Measurements from ENCODE around the gene XYLB.

Gene XYLB

GRCh38 chr3:38345879-38346586 lies 552 bp upstream of the XYLB start:
- peak; percentile 38; the same call in 1 of the 3 replicates for ATAC-seq (ENCODE audit: low read depth)
- no peaks in the 10 kb centered on the region for H3K36me3 ChIP-seq (ENCODE audit: low read depth)
- no peaks in the 10 kb centered on the region for H3K4me1 ChIP-seq (ENCODE audit: insufficient read depth, poor library complexity, severe bottlenecking)
- TF ChIP-seq, protein P1, sequence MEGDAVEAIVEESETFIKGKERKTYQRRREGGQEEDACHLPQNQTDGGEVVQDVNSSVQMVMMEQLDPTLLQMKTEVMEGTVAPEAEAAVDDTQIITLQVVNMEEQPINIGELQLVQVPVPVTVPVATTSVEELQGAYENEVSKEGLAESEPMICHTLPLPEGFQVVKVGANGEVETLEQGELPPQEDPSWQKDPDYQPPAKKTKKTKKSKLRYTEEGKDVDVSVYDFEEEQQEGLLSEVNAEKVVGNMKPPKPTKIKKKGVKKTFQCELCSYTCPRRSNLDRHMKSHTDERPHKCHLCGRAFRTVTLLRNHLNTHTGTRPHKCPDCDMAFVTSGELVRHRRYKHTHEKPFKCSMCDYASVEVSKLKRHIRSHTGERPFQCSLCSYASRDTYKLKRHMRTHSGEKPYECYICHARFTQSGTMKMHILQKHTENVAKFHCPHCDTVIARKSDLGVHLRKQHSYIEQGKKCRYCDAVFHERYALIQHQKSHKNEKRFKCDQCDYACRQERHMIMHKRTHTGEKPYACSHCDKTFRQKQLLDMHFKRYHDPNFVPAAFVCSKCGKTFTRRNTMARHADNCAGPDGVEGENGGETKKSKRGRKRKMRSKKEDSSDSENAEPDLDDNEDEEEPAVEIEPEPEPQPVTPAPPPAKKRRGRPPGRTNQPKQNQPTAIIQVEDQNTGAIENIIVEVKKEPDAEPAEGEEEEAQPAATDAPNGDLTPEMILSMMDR (IDR thresholded peaks at IDR 0.05; ENCODE audit: poor library complexity, severe bottlenecking) = no peak
- H3K27me3 ChIP-seq (ENCODE audit: insufficient read depth, poor library complexity, severe bottlenecking) = no peaks in the 10 kb centered on the region
- peak overlapping the region; percentile 53 for H3K4me3 ChIP-seq (ENCODE audit: severe bottlenecking)
- H3K27ac ChIP-seq (ENCODE audit: poor library complexity, severe bottlenecking) = no peak overlapping the region
- H3K9me3 ChIP-seq (ENCODE audit: severe bottlenecking) = no peaks in the 10 kb centered on the region
- DNase-seq (ENCODE audit: low spot score) = no peak

DNA sequence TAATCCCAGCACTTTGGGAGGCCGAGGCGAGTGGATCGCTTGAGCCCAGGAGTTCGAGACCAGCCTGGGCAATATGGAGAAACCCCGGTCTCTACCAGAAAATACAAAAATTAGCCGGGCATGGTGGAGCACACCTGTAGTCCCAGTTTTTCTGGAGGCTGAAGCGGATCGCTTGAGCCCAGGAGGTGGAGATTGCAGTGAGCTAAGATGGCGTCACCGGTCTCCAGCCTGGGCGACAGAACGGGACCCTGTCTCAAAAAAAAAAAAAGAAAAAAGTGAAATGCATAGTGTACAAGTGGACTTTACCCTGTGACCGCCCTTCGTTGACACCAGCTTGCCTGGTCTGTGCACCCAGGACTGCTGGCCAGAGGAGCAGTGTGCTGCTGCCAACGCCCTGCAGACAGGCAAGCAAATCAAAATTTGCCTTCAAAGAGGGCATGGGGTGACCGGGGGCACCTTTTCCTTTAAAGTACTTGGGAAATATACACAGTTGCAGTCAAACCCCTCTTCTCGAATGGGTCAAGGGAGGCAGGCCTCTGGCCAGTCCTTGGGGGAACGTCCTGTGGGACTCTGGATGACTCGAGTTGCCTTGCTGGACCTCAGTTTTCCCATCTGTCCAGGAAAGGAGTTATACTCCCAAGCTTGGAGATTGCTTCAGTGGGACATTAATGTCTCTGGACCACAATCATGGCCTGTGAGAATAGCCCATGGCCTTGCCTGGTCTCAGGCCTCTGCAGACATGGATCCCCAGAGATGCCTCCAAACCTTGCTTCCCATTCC lies 1.0 kb downstream of the XYLB start:
- Histone ChIP-seq H3K27ac (ENCODE audit: poor library complexity, severe bottlenecking) (no peak overlapping the region), H3K27me3 (ENCODE audit: insufficient read depth, poor library complexity, severe bottlenecking) (no peaks in the 10 kb centered on the region), H3K9me3 (ENCODE audit: severe bottlenecking) (no peaks in the 10 kb centered on the region), H3K36me3 (ENCODE audit: low read depth) (0 out of 2 replicates have a peak, but pooled peaks cover 9% of the 10 kb centered on the region), H3K4me3 (ENCODE audit: severe bottlenecking) (peak overlapping the region; percentile 53), H3K4me1 (ENCODE audit: insufficient read depth, poor library complexity, severe bottlenecking) (no peaks in the 10 kb centered on the region)
- ATAC-seq (ENCODE audit: low read depth) (no peak), DNase-seq (ENCODE audit: low spot score) (no peak)
- TF ChIP-seq, protein P1 (IDR thresholded peaks at IDR 0.05; ENCODE audit: poor library complexity, severe bottlenecking) = no peak

GRCh38 chr3:38348903-38349302 lies 2.3 kb downstream of the XYLB start:
- DNase-seq (ENCODE audit: low spot score) = no peak

GRCh38 chr3:38349684-38350359 lies 3.2 kb downstream of the XYLB start:
- TF ChIP-seq, protein P1 (IDR thresholded peaks at IDR 0.05; ENCODE audit: poor library complexity, severe bottlenecking) = no peak
- no peak for DNase-seq (ENCODE audit: low spot score)

More at GRCh38 chr3:38348903-38349302, 2.3 kb downstream of the XYLB start:
- H3K27ac ChIP-seq (ENCODE audit: poor library complexity, severe bottlenecking) = no peak overlapping the region
- TF ChIP-seq, protein P1 (IDR thresholded peaks at IDR 0.05; ENCODE audit: poor library complexity, severe bottlenecking) = no peak
- no peak overlapping the region for H3K4me3 ChIP-seq (ENCODE audit: severe bottlenecking)
- no peaks in the 10 kb centered on the region for H3K9me3 ChIP-seq (ENCODE audit: severe bottlenecking)
- no peaks in the 10 kb centered on the region for H3K4me1 ChIP-seq (ENCODE audit: insufficient read depth, poor library complexity, severe bottlenecking)
- ATAC-seq (ENCODE audit: low read depth) = no peak
- no peaks in the 10 kb centered on the region for H3K27me3 ChIP-seq (ENCODE audit: insufficient read depth, poor library complexity, severe bottlenecking)
- H3K36me3 ChIP-seq (ENCODE audit: low read depth) = peaks cover 17% of the 10 kb centered on the region; the same call in 1 of the 2 replicates

More at GRCh38 chr3:38349684-38350359, 3.2 kb downstream of the XYLB start:
- H3K27me3 ChIP-seq (ENCODE audit: insufficient read depth, poor library complexity, severe bottlenecking) = no peaks in the 10 kb centered on the region
- H3K4me1 ChIP-seq (ENCODE audit: insufficient read depth, poor library complexity, severe bottlenecking) = peaks cover 4% of the 10 kb centered on the region
- H3K27ac ChIP-seq (ENCODE audit: poor library complexity, severe bottlenecking) = no peak overlapping the region
- H3K9me3 ChIP-seq (ENCODE audit: severe bottlenecking) = no peaks in the 10 kb centered on the region
- H3K36me3 ChIP-seq (ENCODE audit: low read depth) = peaks cover 17% of the 10 kb centered on the region; the same call in 1 of the 2 replicates
- H3K4me3 ChIP-seq (ENCODE audit: severe bottlenecking) = no peak overlapping the region
- no peak for ATAC-seq (ENCODE audit: low read depth)
